ENCODE measurements around the gene USP3. TPM values are rescaled to one million over a fixed set of nuclear protein-coding genes. Genes with fewer than 3 reads are reported as not detected.

USP3 gene
- polyA plus RNA-seq, 1 donor (not counting 4 experiments of a cell fraction or from before 2014, with no cell fraction given), result 16.2 TPM

DNA sequence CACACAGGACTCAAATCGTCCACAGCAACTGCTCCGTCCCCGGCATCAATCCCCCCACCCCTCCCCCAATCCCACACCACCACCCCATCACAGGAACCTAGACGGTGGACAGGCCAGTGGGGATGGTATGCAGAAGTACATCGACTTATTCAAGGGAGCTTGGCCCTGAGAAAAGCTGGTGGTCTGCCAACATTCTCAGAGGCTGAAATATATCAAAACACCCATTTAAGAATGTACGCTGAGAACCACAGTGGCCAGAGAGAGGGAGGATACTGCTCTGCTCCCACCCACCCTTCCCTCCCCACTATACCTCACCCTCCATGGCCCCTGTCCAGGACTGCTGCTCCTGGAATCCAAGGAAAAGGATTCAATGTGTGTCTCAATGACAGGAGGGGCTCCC, 12.4 kb upstream of the USP3 start:
- no peaks in the 10 kb centered on the region for H3K36me3 ChIP-seq (ENCODE audit: control insufficient read depth in 2 of 2, extremely low read depth in 1 of 2, insufficient read depth in 2 of 2, low read length in 2 of 2)
- H3K4me2 ChIP-seq (ENCODE audit: control insufficient read depth, extremely low read depth, insufficient read depth, low read depth, low read length), result no peak overlapping the region
- dilution Hi-C loops (cut with MboI; ENCODE audit: extremely low pct_ligation_motif_present, low sequenced_read_pairs), result no loop called here
- no peak for TF ChIP-seq CTCF (optimal IDR thresholded peaks at IDR 0.05 in 1 of 3, IDR thresholded peaks at IDR 0.05 in 1 of 3, conservative IDR thresholded peaks at IDR 0.05 in 1 of 3; ENCODE audit: extremely low read depth in 1 of 3, insufficient read depth in 2 of 3, low read length in 3 of 3)
- no peak for TF ChIP-seq EZH2 (IDR thresholded peaks at IDR 0.05; ENCODE audit: low read length)
- H3K27me3 ChIP-seq (ENCODE audit: control insufficient read depth, extremely low read depth, insufficient read depth, low read length), result no peaks in the 10 kb centered on the region
- H3K27ac ChIP-seq (ENCODE audit: control insufficient read depth, insufficient read depth, low read length), result no peak overlapping the region
- no peak overlapping the region for H3K4me3 ChIP-seq (ENCODE audit: control insufficient read depth in 2 of 3, extremely low read depth in 1 of 3, insufficient read depth in 2 of 3, low read depth in 1 of 3, low read length in 3 of 3)
- no peaks in the 10 kb centered on the region for H3K79me2 ChIP-seq (ENCODE audit: control insufficient read depth, insufficient read depth, low read length)
- no peak overlapping the region for H2AFZ ChIP-seq (ENCODE audit: control insufficient read depth, low read length)
- peaks cover 8% of the 10 kb centered on the region for H3K4me1 ChIP-seq (ENCODE audit: control insufficient read depth, extremely low read depth, insufficient read depth, low read length)
- H3K9me3 ChIP-seq (ENCODE audit: control insufficient read depth, low read depth, low read length), result no peaks in the 10 kb centered on the region
- H3K9me1 ChIP-seq (ENCODE audit: control insufficient read depth, extremely low read depth, insufficient read depth, low read length), result no peaks in the 10 kb centered on the region
- FAIRE-seq (no peak), DNase-seq (ENCODE audit: low read depth, low spot score) (no peak)
- no peak overlapping the region for H3K9ac ChIP-seq (ENCODE audit: control insufficient read depth, extremely low read depth, insufficient read depth, low read length)
- H4K20me1 ChIP-seq (ENCODE audit: control insufficient read depth, extremely low read depth, insufficient read depth, low read length), result no peaks in the 10 kb centered on the region

DNA sequence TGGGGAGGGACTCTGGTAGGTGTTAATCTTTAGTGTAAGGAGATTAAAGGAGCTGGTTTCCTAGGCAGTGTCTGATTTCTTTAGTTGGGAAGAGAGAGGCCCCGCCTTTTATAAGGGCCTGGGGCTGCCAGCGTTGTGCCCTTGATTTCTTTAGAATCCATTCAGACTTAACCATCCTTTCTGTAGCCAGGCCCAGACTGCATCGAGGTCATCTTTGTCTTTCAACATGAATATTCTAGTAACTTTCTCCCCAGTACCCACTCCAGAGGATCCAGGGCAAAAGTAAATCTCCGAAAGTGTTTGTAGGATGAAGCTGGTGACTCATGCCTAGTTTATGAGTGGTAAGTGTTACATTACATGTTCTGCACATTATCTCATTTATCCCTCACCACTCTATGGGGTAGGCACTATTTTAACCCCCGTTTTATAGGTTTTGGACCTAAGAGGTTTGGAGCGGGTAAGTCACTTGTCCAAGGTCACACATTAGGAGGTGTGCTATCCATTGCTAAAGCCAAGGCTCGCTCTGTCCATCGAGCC, 11.8 kb upstream of the USP3 start:
- Histone ChIP-seq H3K9me1 (ENCODE audit: control insufficient read depth, extremely low read depth, insufficient read depth, low read length) (no peaks in the 10 kb centered on the region), H3K4me1 (ENCODE audit: control insufficient read depth, extremely low read depth, insufficient read depth, low read length) (peaks cover 8% of the 10 kb centered on the region), H3K36me3 (ENCODE audit: control insufficient read depth in 2 of 2, extremely low read depth in 1 of 2, insufficient read depth in 2 of 2, low read length in 2 of 2) (no peaks in the 10 kb centered on the region), H4K20me1 (ENCODE audit: control insufficient read depth, extremely low read depth, insufficient read depth, low read length) (no peaks in the 10 kb centered on the region), H3K9ac (ENCODE audit: control insufficient read depth, extremely low read depth, insufficient read depth, low read length) (no peak overlapping the region), H3K4me3 (ENCODE audit: control insufficient read depth in 2 of 3, extremely low read depth in 1 of 3, insufficient read depth in 2 of 3, low read depth in 1 of 3, low read length in 3 of 3) (no peak overlapping the region), H2AFZ (ENCODE audit: control insufficient read depth, low read length) (no peak overlapping the region), H3K27me3 (ENCODE audit: control insufficient read depth, extremely low read depth, insufficient read depth, low read length) (no peaks in the 10 kb centered on the region), H3K9me3 (ENCODE audit: control insufficient read depth, low read depth, low read length) (no peaks in the 10 kb centered on the region), H3K27ac (ENCODE audit: control insufficient read depth, insufficient read depth, low read length) (no peak overlapping the region), H3K4me2 (ENCODE audit: control insufficient read depth, extremely low read depth, insufficient read depth, low read depth, low read length) (no peak overlapping the region), H3K79me2 (ENCODE audit: control insufficient read depth, insufficient read depth, low read length) (no peaks in the 10 kb centered on the region)
- no peak for DNase-seq (ENCODE audit: low read depth, low spot score)
- dilution Hi-C loops (cut with MboI; ENCODE audit: extremely low pct_ligation_motif_present, low sequenced_read_pairs), result no loop called here
- no peak for TF ChIP-seq CTCF (optimal IDR thresholded peaks at IDR 0.05 in 1 of 3, IDR thresholded peaks at IDR 0.05 in 1 of 3, conservative IDR thresholded peaks at IDR 0.05 in 1 of 3; ENCODE audit: extremely low read depth in 1 of 3, insufficient read depth in 2 of 3, low read length in 3 of 3)
- TF ChIP-seq EZH2 (IDR thresholded peaks at IDR 0.05; ENCODE audit: low read length), result no peak
- FAIRE-seq, result no peak

Measured in keratinocyte (primary cell).